ENCODE measurements around the gene COL4A1. TPM values are rescaled to one million over a fixed set of nuclear protein-coding genes. Genes with fewer than 3 reads are reported as not detected.

Gene COL4A1
- total RNA-seq, 2 donors from 2014 or later = 27.0 to 97.0 TPM

DNA sequence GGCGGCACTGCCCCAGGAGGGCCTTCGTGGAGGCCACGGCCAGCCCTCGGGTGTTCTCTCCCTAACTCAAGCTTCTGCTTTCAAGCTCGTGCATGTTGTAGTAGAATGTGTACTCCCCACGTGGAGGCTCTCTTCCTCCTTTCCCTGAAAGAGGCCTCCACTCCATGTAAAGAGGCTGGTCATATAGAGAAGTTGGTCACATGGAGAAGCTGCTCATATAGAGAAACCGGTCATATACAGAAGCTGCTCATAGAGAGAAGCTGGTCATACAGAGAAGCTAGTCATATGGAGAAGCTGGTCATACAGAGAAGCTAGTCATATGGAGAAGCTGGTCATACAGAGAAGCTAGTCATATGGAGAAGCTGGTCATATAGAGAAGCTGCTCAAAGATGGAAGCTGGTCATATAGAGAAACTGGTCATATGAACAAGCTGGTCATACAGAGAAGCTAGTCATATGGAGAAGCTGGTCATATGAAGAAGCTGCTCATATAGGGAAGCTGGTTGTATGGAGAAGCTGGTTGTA is 152.5 kb downstream of the COL4A1 start:
- no peaks in the 10 kb centered on the region for H3K27me3 ChIP-seq
- no peaks in the 10 kb centered on the region for H3K9me3 ChIP-seq
- H3K36me3 ChIP-seq = no peaks in the 10 kb centered on the region
- TF ChIP-seq CTCF (IDR thresholded peaks at IDR 0.05) = no peak
- H3K27ac ChIP-seq = no peak overlapping the region
- intact Hi-C loops (cut with DNase I) = no loop called here
- no peak for DNase-seq
- H3K9ac ChIP-seq (ENCODE audit: low read depth in 2 of 2, low read length in 2 of 2) = no peak overlapping the region
- H3K4me3 ChIP-seq = no peak overlapping the region
- no peaks in the 10 kb centered on the region for H3K4me1 ChIP-seq

GRCh38 chr13:110152351-110152750 is 154.6 kb downstream of the COL4A1 start:
- Histone ChIP-seq H3K4me3 (no peak overlapping the region), H3K27me3 (no peaks in the 10 kb centered on the region), H3K27ac (no peak overlapping the region), H3K4me1 (no peaks in the 10 kb centered on the region), H3K9ac (ENCODE audit: low read depth in 2 of 2, low read length in 2 of 2) (no peak overlapping the region), H3K36me3 (no peaks in the 10 kb centered on the region), H3K9me3 (no peaks in the 10 kb centered on the region)
- DNase-seq = no peak
- intact Hi-C loops (cut with DNase I) = no loop called here
- no peak for TF ChIP-seq CTCF (IDR thresholded peaks at IDR 0.05)

- H3K27ac ChIP-seq = no peak overlapping the region
- H3K4me1 ChIP-seq = no peaks in the 10 kb centered on the region
- no peak for DNase-seq
- H3K36me3 ChIP-seq = no peaks in the 10 kb centered on the region
- H3K9me3 ChIP-seq = no peaks in the 10 kb centered on the region
- no peak overlapping the region for H3K9ac ChIP-seq (ENCODE audit: low read depth in 2 of 2, low read length in 2 of 2)
- TF ChIP-seq CTCF (IDR thresholded peaks at IDR 0.05) = no peak
- no peaks in the 10 kb centered on the region for H3K27me3 ChIP-seq
- intact Hi-C loops (cut with DNase I) = no loop called here
- H3K4me3 ChIP-seq = no peak overlapping the region
These were observed 155.5 kb downstream of the COL4A1 start for GRCh38 chr13:110151462-110151861.

GRCh38 chr13:110150384-110151101 is 156.4 kb downstream of the COL4A1 start:
- Histone ChIP-seq H3K27ac (no peak overlapping the region), H3K9ac (ENCODE audit: low read depth in 2 of 2, low read length in 2 of 2) (no peak overlapping the region), H3K27me3 (no peaks in the 10 kb centered on the region), H3K4me3 (no peak overlapping the region), H3K9me3 (no peaks in the 10 kb centered on the region), H3K4me1 (no peaks in the 10 kb centered on the region), H3K36me3 (no peaks in the 10 kb centered on the region)
- TF ChIP-seq CTCF (IDR thresholded peaks at IDR 0.05) = no peak
- DNase-seq = no peak
- intact Hi-C loops (cut with DNase I) = no loop called here

DNA sequence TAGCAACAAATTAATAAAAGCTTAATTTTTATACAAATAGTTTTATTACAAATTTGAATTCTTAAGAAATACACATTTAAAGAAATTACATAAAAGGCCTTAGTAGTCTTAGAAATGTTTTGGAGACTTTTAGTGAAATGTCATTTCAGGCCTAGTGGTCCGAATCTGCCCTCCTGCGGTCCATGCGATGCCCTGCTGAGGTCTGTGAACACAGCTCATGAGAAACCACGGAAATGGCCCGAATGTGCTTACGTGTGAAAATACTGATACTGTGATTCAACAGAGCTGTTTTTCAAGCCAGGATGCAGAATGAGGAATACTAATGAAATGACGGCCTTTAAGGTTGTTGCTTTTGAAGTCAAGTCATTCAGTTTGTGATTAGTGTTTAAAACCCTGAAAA is 157.9 kb downstream of the COL4A1 start:
- no peaks in the 10 kb centered on the region for H3K4me1 ChIP-seq
- H3K4me3 ChIP-seq = no peak overlapping the region
- no peak for DNase-seq
- TF ChIP-seq CTCF (IDR thresholded peaks at IDR 0.05) = no peak
- H3K9ac ChIP-seq (ENCODE audit: low read depth in 2 of 2, low read length in 2 of 2) = no peak overlapping the region
- H3K27me3 ChIP-seq = no peaks in the 10 kb centered on the region
- H3K27ac ChIP-seq = no peak overlapping the region
- H3K9me3 ChIP-seq = no peaks in the 10 kb centered on the region
- no peaks in the 10 kb centered on the region for H3K36me3 ChIP-seq
- intact Hi-C loops (cut with DNase I) = no loop called here

Data from colonic mucosa (tissue), 4 donors.